Measurements from ENCODE around the gene PEX26. TPM values are rescaled to one million over a fixed set of nuclear protein-coding genes. Genes with fewer than 3 reads are reported as not detected.

PEX26 gene
- total and polyA plus RNA-seq, 9 of the 15 experiments (the other 6 are each of a cell fraction or from before 2014, with no cell fraction given) = 0.35 to 39.6 (median 17.4) TPM

GRCh38 chr22:18031695-18032454, 45.9 kb upstream of the PEX26 start (continued):
- TF ChIP-seq YY1 (IDR thresholded peaks at IDR 0.05; ENCODE audit: borderline replicate concordance in 1 of 3, control insufficient read depth in 1 of 3, extremely low read depth in 1 of 3, insufficient read depth in 3 of 3, insufficient read length in 1 of 3, insufficient replicate concordance in 2 of 3, low read depth in 1 of 3, low read length in 2 of 3) (no peak), CBFA2T2 (conservative IDR thresholded peaks at IDR 0.05) (no peak), FOXA3 (CRISPR knock-in tag; conservative IDR thresholded peaks at IDR 0.05 in 1 of 2, IDR thresholded peaks at IDR 0.05 in 1 of 2) (no peak), ZNF280B (CRISPR knock-in tag; IDR thresholded peaks at IDR 0.05) (no peak), TEAD4 (IDR thresholded peaks at IDR 0.05; ENCODE audit: low read length) (no peak), TEAD4 (CRISPR knock-in tag; IDR thresholded peaks at IDR 0.05; ENCODE audit: borderline replicate concordance) (no peak), JUNB (CRISPR knock-in tag; conservative IDR thresholded peaks at IDR 0.05) (no peak)
